RKO (cell line): Measurements from ENCODE around the gene KRT10.
"Not testable (repeated sequence)": the region's sequence is repeated elsewhere in the genome, so short reads cannot be mapped to it uniquely, and the experiment has no call there.

Experiments
- DNase-seq: peaks from one replicate; pipeline ENCODE4 v3.0.0-alpha.2; 2016; ENCODE audit warnings: low spot score

Gene KRT10

GRCh38 chr17:40832840-40833239 is 10.4 kb upstream of the KRT10 start:
- DNase-seq = no peak

DNA sequence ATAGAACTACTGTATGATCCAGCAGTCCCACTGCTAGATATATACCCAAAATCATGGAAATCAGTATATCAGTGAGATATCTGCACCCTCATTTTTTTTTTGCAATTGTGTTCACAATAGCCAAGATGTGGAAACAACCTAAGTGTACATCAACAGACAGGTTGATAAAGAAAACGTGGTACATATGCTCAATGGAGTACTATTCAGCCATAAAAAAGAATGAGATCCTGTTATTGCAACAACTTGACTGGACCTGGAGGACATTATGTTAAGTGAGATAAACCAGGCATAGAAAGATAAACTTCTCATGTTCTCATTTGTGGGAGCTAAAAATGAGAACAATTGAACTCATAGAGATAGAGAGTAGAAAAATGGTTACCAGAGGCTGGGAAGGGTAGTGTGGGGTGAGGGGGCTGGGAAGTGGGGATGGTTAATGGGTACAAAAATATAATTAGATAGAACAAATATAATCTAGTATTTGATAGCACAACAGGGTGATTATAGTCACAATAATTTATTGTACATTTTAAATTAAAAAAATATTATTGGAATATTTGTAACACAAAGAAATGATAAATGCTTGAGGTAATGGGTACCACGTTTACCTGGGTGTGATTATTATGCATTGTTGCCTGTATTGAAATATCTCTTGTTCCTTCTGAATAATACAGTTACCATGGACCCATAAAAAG is 7.8 kb upstream of the KRT10 start:
- no peak for DNase-seq

DNA sequence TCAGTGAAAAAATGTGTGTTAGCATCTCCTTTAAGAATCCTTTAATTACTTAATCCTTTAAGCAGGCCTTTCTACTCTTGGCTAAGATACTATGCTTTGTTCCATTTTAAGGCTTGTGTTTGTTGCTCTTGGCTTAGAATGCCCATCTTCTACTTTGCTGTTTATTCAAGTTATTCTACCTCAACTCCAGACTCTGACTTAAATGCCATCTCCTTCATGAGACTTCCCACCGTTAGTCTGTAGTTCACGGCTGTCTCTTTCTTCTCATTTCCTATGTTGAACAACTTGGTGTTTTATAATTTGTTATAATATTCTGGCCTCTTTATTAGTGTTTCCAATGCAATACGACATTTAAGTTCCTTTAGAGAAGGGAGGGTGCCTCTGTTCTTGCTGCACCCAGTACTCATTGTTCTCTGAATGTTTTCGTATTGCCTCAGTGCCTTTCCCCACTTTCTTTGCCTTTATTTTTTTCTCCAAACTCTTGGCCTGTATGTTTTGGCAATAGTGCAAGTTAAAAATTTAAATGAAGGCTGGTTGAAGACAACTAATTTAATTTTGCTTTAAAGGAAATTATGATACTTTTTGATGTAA is 6.1 kb upstream of the KRT10 start:
- DNase-seq = no peak

DNA sequence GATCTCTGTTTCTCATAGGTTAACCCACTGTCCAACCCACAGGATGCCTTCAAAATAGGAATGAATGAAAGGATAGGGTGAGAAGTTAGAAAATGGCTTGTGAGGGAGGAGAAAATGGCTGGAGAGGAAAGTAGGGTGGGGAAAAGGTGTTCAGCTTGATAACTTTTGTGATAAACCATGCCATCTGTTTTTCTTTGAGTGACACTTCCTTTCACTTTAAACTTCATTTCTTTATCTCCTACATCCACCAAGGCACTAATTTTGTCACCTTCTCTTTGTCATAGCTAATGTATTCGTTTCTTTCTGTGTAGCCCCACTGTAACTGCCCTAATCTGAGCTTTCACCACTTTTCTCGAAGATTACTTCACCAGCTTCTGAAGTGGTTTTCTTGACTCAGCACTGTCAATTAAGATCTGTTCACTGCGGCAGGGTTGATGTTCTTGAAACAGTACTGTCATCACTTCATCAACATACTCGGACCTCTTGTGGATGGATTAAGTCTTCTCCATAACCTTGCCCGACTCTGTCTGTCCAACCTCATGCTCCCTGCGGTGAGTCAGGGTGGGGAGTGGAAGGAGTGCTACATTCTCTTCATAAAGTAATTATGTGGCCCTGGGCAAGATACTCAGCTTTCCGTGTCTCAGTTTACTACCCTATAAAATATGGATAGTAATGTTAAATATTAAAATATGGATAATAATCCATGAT is 5.5 kb upstream of the KRT10 start:
- DNase-seq = no peak

- no peak for DNase-seq
Measured at GRCh38 chr17:40825599-40825998, 3.2 kb upstream of the KRT10 start.

DNA sequence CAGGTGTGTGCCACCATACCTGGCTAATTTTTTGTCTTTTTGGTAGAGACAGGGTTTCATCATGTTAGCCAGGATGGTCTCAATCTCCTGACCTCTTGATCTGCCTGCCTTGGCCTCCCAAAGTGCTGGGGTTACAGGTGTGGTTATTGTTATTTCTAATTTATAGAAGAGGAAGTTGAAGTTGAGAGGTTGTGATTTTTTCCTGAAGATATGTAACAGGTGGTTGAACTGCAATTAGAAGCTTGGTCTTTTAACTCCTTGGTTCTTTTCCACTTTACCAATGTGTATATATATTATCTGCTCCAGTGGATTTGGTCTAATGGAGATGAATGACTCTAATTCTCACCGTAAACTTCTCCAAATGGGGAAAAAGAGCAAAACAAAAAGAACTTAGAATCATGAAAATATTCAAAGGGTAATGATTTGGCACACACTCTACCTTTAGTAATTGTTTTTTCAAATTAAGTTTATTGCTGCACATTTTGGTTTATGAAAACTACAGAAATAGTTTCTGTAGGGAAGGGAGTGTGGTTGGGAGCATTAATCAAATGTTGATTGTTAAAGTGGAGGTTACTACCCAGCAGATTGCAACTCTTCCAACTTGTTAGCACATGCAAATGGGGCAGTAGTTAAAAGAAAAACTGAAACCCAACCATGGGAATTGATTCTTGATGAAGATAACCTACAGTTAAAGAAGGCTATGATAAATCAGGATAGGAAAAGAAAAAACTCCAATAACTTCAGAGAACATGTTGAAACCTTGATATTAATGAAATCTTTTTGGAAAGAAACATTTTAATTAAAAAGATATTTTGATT is 1.8 kb upstream of the KRT10 start:
- no peak for DNase-seq

- no peak for DNase-seq
Measured at GRCh38 chr17:40821536-40821935, 878 bp downstream of the KRT10 start.

- DNase-seq = peak; percentile 19
Measured at GRCh38 chr17:40820228-40820838, 2.1 kb downstream of the KRT10 start.

GRCh38 chr17:40819528-40820125 is 2.8 kb downstream of the KRT10 start:
- DNase-seq = peak; percentile 56

GRCh38 chr17:40818733-40819527 is 3.5 kb downstream of the KRT10 start:
- peak; percentile 84 for DNase-seq

DNA sequence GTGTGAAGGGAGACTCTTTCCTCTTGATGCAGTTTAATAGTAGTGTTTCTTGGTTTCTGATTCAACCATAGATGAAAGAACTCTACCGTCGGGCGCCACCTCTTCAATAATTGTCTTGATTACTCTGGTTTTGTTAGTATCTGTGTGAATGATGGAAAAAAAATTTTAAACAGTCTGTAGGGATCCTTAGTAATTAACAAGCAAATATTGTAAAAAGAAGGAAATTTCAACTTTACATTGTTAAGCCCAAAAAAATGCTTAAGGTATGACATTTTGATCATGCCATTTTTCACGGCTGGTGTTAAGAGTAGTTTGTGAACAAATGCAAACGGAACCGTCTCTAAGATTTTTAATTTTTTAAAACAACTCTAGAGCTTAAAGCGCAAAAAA is 4.1 kb downstream of the KRT10 start:
- peak; percentile 18 for DNase-seq

GRCh38 chr17:40817103-40817682 is 5.2 kb downstream of the KRT10 start:
- no peak for DNase-seq

GRCh38 chr17:40816569-40816968 is 5.8 kb downstream of the KRT10 start:
- no peak for DNase-seq

GRCh38 chr17:40815381-40815780 is 7.0 kb downstream of the KRT10 start:
- no peak for DNase-seq

GRCh38 chr17:40814657-40815056 is 7.8 kb downstream of the KRT10 start:
- DNase-seq = not testable (repeated sequence)

- peak; percentile 10 for DNase-seq
Measured at GRCh38 chr17:40813804-40814203, 8.6 kb downstream of the KRT10 start.

GRCh38 chr17:40812639-40813038 is 9.8 kb downstream of the KRT10 start:
- DNase-seq = no peak

GRCh38 chr17:40810494-40810893 is 11.9 kb downstream of the KRT10 start:
- no peak for DNase-seq

DNA sequence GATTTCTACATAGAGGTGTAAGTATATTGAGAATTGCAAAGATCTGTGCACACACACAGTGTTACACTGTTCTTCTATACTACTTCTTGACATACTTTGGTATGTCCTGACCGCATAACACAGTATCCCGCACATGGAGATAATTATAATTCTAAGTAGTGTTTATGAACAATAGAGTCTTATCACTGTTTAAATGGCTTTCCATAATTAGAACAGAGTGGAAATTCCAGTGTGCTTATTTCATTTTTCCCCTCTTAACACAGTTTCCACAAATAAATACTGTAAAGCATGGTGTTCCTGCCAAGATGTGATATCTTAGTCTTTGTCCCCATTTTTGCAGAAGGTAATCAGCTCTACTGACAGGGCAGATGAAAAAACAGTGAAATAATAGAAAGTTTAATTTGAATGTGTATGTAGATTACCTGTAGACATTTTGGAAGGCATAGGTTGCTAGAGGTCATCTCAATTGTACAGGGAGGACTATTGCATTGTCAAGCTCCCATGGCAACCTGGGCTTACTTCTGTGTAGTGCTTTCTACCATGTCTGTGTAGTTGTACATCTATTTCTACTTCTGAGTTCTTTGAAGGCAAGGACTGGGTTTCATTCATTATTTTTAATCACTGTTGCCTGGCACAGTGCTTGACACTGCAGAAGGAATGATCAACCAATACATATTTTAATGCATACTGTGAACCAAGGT is 12.5 kb downstream of the KRT10 start:
- DNase-seq = no peak

DNA sequence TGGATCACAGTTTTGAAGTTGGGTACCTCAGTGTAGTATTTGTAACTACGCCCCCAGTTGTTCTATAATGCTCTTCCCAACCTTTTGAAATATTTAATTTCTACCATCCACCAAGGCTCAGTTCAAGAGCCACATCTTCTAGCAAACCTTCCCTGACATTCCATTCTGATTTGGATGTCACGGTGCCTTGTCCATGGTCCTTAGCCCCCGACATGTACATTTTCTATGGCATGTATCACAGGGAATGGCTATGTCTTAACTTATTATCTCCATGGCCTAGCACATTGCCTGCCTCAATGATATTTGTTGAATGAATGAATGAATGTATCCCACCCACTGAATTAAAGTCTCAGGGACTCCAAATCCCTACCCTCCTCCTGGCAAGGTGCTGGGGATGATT is 16.3 kb downstream of the KRT10 start:
- DNase-seq = no peak
